ENCODE results near the gene SLC25A19. TPM values are rescaled to one million over a fixed set of nuclear protein-coding genes. Genes with fewer than 3 reads are reported as not detected.
"Not testable (repeated sequence)": the region's sequence is repeated elsewhere in the genome, so short reads cannot be mapped to it uniquely, and the experiment has no call there.

Gene SLC25A19
- total and polyA plus RNA-seq, 10 of the 15 experiments (the other 5 are each of a cell fraction or from before 2014, with no cell fraction given): 32.9 to 91.6 (median 53.7) TPM

DNA sequence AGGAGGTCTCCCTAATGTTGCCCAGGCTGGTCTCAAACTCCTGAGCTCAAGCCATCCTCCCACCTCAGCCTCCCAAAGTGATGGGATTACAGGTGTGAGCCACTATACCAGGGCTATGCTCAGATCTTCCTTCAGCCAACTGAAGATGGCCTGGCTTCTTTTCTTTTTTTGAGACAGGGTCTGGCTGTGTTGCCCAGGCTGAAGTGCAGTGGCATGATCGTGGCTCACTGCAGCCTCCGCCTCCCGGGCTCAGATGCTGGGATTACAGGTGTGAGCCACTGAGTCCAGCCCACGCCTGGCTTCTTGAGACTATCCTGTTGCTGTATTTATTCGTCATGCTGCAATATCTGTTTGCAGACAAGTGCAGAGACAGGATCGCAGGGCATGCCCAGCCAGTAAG is 4.1 kb downstream of the SLC25A19 start:
- peaks cover 13 to 24% of the 10 kb centered on the region in 2 experiments for H3K36me3 ChIP-seq (ENCODE audit: control insufficient read depth in 2 of 2, insufficient read depth in 2 of 2, low read length in 1 of 2)
- in situ Hi-C loops (cut with MboI): no loop called here
- no peaks in the 10 kb centered on the region; the same call in 1 of the 2 replicates for H4K20me1 ChIP-seq (ENCODE audit: control insufficient read depth, insufficient read depth)
- ATAC-seq (no peak), DNase-seq (ENCODE audit: low read depth, low spot score) (no peak), FAIRE-seq (no peak)
- no peak overlapping the region for H3K4me3 ChIP-seq
- no peak overlapping the region for H3K4me2 ChIP-seq (ENCODE audit: control insufficient read depth, insufficient read depth)
- H3K9ac ChIP-seq (ENCODE audit: control insufficient read depth, insufficient read depth, low read length): no peak overlapping the region
- intact Hi-C loops (cut with micrococcal nuclease; ENCODE audit: unreplicated experiment): loop anchor here (5.0 kb wide), 1 partner anchor 37 kb away; no protein-coding TSS in a partner anchor
- H3K79me2 ChIP-seq (ENCODE audit: control insufficient read depth, insufficient read depth, low read length): peaks cover 33% of the 10 kb centered on the region
- no peak overlapping the region for H3K27ac ChIP-seq (ENCODE audit: control insufficient read depth, insufficient read depth)
- TF ChIP-seq BCL11A (IDR thresholded peaks at IDR 0.05; ENCODE audit: low read depth, low read length): no peak
- TF ChIP-seq, protein P1, sequence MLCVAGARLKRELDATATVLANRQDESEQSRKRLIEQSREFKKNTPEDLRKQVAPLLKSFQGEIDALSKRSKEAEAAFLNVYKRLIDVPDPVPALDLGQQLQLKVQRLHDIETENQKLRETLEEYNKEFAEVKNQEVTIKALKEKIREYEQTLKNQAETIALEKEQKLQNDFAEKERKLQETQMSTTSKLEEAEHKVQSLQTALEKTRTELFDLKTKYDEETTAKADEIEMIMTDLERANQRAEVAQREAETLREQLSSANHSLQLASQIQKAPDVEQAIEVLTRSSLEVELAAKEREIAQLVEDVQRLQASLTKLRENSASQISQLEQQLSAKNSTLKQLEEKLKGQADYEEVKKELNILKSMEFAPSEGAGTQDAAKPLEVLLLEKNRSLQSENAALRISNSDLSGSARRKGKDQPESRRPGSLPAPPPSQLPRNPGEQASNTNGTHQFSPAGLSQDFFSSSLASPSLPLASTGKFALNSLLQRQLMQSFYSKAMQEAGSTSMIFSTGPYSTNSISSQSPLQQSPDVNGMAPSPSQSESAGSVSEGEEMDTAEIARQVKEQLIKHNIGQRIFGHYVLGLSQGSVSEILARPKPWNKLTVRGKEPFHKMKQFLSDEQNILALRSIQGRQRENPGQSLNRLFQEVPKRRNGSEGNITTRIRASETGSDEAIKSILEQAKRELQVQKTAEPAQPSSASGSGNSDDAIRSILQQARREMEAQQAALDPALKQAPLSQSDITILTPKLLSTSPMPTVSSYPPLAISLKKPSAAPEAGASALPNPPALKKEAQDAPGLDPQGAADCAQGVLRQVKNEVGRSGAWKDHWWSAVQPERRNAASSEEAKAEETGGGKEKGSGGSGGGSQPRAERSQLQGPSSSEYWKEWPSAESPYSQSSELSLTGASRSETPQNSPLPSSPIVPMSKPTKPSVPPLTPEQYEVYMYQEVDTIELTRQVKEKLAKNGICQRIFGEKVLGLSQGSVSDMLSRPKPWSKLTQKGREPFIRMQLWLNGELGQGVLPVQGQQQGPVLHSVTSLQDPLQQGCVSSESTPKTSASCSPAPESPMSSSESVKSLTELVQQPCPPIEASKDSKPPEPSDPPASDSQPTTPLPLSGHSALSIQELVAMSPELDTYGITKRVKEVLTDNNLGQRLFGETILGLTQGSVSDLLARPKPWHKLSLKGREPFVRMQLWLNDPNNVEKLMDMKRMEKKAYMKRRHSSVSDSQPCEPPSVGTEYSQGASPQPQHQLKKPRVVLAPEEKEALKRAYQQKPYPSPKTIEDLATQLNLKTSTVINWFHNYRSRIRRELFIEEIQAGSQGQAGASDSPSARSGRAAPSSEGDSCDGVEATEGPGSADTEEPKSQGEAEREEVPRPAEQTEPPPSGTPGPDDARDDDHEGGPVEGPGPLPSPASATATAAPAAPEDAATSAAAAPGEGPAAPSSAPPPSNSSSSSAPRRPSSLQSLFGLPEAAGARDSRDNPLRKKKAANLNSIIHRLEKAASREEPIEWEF (IDR thresholded peaks at IDR 0.05; ENCODE audit: insufficient replicate concordance, low read depth, low read length): no peak
- no peak for TF ChIP-seq POLR2AphosphoS2 (IDR thresholded peaks at IDR 0.05; ENCODE audit: low read depth, low read length)
- TF ChIP-seq ETV6 (conservative IDR thresholded peaks at IDR 0.05 in 1 of 2, IDR thresholded peaks at IDR 0.05 in 1 of 2; ENCODE audit: borderline replicate concordance in 1 of 2, low read depth in 1 of 2): no peak
- ChIA-PET SMC1A (ENCODE audit: uncharacterized antibody, unreplicated experiment) (interaction anchor here (1.1 to 1.9 kb wide), 2 partner anchors 10 to 13 kb away, joined by 4 read pairs; partner anchors contain the start of gene MIF4GD), POLR2A (interaction anchor here (0.6 to 1.2 kb wide), 3 partner anchors 8 to 423 kb away, joined by 4 to 6 read pairs (median 4); partner anchors contain the start of gene MIF4GD), RAD21 (ENCODE audit: unreplicated experiment) (no interaction called here), CTCF (interaction anchor here (0.7 to 1.6 kb wide), 3 partner anchors 13 to 323 kb away, joined by 3 to 9 read pairs (median 3); partner anchors contain the start of gene MIF4GD)
- no peaks in the 10 kb centered on the region for H3K27me3 ChIP-seq (replicated peaks in 1 of 2; ENCODE audit: control insufficient read depth in 2 of 2, insufficient read depth in 2 of 2, low read length in 1 of 2)
- no peak overlapping the region for H2AFZ ChIP-seq (ENCODE audit: control insufficient read depth, low read depth, low read length)
- H3K9me3 ChIP-seq (replicated peaks; ENCODE audit: control insufficient read depth, insufficient read depth, low read length): no peaks in the 10 kb centered on the region
- WGBS (ENCODE audit: insufficient coverage, insufficient replicate concordance, low lambda C conversion rate, missing lambda C conversion rate): 78% methylated on average over 6 of the region's 6 CpGs
- BruUV-seq (replicated peaks): no TSS peak
- H3K4me1 ChIP-seq (ENCODE audit: control insufficient read depth, insufficient read depth, low read length): peaks cover 3% of the 10 kb centered on the region

DNA sequence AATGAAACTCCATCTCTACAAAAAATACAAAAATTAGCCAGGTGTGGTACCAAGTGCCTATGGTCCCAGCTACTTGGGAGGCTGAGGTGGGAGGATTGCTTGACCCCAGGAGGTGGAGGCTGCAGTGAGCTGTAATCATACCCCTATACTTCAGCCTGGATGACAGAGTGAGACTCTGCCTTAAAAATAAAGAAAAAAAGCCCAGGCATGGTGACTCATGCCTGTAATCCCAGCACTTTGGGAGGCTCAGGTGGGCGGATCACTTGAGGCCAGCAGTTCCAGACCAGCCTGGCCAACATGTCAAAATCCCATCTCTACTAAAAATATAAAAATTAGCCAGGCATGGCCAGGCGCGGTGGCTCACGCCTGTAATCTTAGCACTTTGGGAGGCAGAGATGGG is 9.0 kb downstream of the SLC25A19 start:
- RAD21 ChIA-PET (ENCODE audit: unreplicated experiment); FAIRE-seq; BruUV-seq (replicated peaks); H3K79me2 ChIP-seq (ENCODE audit: control insufficient read depth, insufficient read depth, low read length); H3K4me2 ChIP-seq (ENCODE audit: control insufficient read depth, insufficient read depth); H2AFZ ChIP-seq (ENCODE audit: control insufficient read depth, low read depth, low read length); H3K27me3 ChIP-seq (replicated peaks in 1 of 2; ENCODE audit: control insufficient read depth in 2 of 2, insufficient read depth in 2 of 2, low read length in 1 of 2); in situ Hi-C loops (cut with MboI); DNase-seq (ENCODE audit: low read depth, low spot score); H3K9me3 ChIP-seq (replicated peaks; ENCODE audit: control insufficient read depth, insufficient read depth, low read length); intact Hi-C loops (cut with micrococcal nuclease; ENCODE audit: unreplicated experiment); H3K27ac ChIP-seq (ENCODE audit: control insufficient read depth, insufficient read depth); H3K9ac ChIP-seq (ENCODE audit: control insufficient read depth, insufficient read depth, low read length); H4K20me1 ChIP-seq (ENCODE audit: control insufficient read depth, insufficient read depth); H3K4me3 ChIP-seq; H3K4me1 ChIP-seq (ENCODE audit: control insufficient read depth, insufficient read depth, low read length); ATAC-seq: not testable (repeated sequence)
- ChIA-PET POLR2A (interaction anchor here (0.6 to 3.0 kb wide), 4 partner anchors 8 to 173 kb away, joined by 3 to 10 read pairs (median 6); partner anchors contain the start of genes MIF4GD and SLC25A19), SMC1A (ENCODE audit: uncharacterized antibody, unreplicated experiment) (interaction anchor here (1.3 kb wide), 1 partner anchor 9 kb away, joined by 3 read pairs; the partner anchor contains the start of gene SLC25A19), CTCF (interaction anchor here (0.8 kb wide), 1 partner anchor 321 kb away, joined by 4 read pairs; no protein-coding TSS in a partner anchor)
- WGBS (ENCODE audit: insufficient coverage, insufficient replicate concordance, low lambda C conversion rate, missing lambda C conversion rate): 99% methylated on average over 4 of the region's 4 CpGs
- peaks cover 8 to 15% of the 10 kb centered on the region in 2 experiments; a peak in 3 of 4 replicates for H3K36me3 ChIP-seq (ENCODE audit: control insufficient read depth in 2 of 2, insufficient read depth in 2 of 2, low read length in 1 of 2)

All from GM12878 (cell line).